GM19240 (cell line): ENCODE measurements around the gene ING1.
A peak's percentile ranks its signal among the peaks of the same experiment; 100 is the strongest.
"Not testable (repeated sequence)": the region's sequence is repeated elsewhere in the genome, so short reads cannot be mapped to it uniquely, and the experiment has no call there.

ENCODE experiments used
- DNase-seq: peaks from one replicate; pipeline ENCODE4 v3.0.0; 2011; ENCODE audit warnings: low spot score; ENCODE audit not compliant: insufficient read length

ING1 gene

GRCh38 chr13:110713642-110713952 lies at the start of gene ING1:
ING1 (plus strand) TSS chr13:110713700; CDS start chr13:110714150, 450 bp downstream.
- no peak for DNase-seq

GRCh38 chr13:110664041-110664440 lies 49.5 kb upstream of the ING1 start:
- DNase-seq, result no peak

- DNase-seq, result no peak
These were observed 48.8 kb upstream of the ING1 start for GRCh38 chr13:110664673-110665072.

GRCh38 chr13:110665491-110666254 lies 47.8 kb upstream of the ING1 start:
- DNase-seq, result no peak

- no peak for DNase-seq
These were observed 47.3 kb upstream of the ING1 start for GRCh38 chr13:110666255-110666533.

- DNase-seq, result no peak
These were observed 44.5 kb upstream of the ING1 start for GRCh38 chr13:110669036-110669435.

- not testable (repeated sequence) for DNase-seq
These were observed 43.7 kb upstream of the ING1 start for GRCh38 chr13:110669814-110670213.

GRCh38 chr13:110676595-110677587 lies 36.6 kb upstream of the ING1 start:
- peak; percentile 45 for DNase-seq

GRCh38 chr13:110677731-110678545 lies 35.6 kb upstream of the ING1 start:
- DNase-seq, result no peak

GRCh38 chr13:110680852-110681251 lies 32.6 kb upstream of the ING1 start:
- DNase-seq, result no peak

GRCh38 chr13:110681868-110682550 lies 31.5 kb upstream of the ING1 start:
- no peak for DNase-seq

GRCh38 chr13:110682746-110683145 lies 30.8 kb upstream of the ING1 start:
- DNase-seq, result no peak

- no peak for DNase-seq
These were observed 30.2 kb upstream of the ING1 start for GRCh38 chr13:110683203-110683883.

- no peak for DNase-seq
These were observed 29.6 kb upstream of the ING1 start for GRCh38 chr13:110683921-110684320.

- DNase-seq, result no peak
These were observed 29.0 kb upstream of the ING1 start for GRCh38 chr13:110684388-110685056.

GRCh38 chr13:110685305-110686020 lies 28.0 kb upstream of the ING1 start:
- no peak for DNase-seq

- no peak for DNase-seq
These were observed 25.8 kb upstream of the ING1 start for GRCh38 chr13:110687736-110688135.

GRCh38 chr13:110689041-110689440 lies 24.5 kb upstream of the ING1 start:
- no peak for DNase-seq

GRCh38 chr13:110689711-110690110 lies 23.8 kb upstream of the ING1 start:
- no peak for DNase-seq
